Measurements from ENCODE around the gene WBP2. TPM values are rescaled to one million over a fixed set of nuclear protein-coding genes. Genes with fewer than 3 reads are reported as not detected.

The WBP2 gene
- total and polyA plus RNA-seq, 10 of the 15 experiments (the other 5 are each of a cell fraction or from before 2014, with no cell fraction given), result 1.5 to 57.3 (median 27.5) TPM

- no peak overlapping the region for H3K9ac ChIP-seq (ENCODE audit: control insufficient read depth, insufficient read depth, low read length)
- intact Hi-C loops (cut with micrococcal nuclease; ENCODE audit: unreplicated experiment) (no loop called here), in situ Hi-C loops (cut with MboI) (no loop called here)
- H3K79me2 ChIP-seq (ENCODE audit: control insufficient read depth, insufficient read depth, low read length), result peaks cover 9% of the 10 kb centered on the region
- ChIA-PET RAD21 (ENCODE audit: unreplicated experiment) (interaction anchor here (1.0 kb wide), 1 partner anchor 19 kb away, joined by 3 read pairs; no protein-coding TSS in a partner anchor), SMC1A (ENCODE audit: uncharacterized antibody, unreplicated experiment) (interaction anchor here (0.9 to 1.5 kb wide), 2 partner anchors 41 to 85 kb away, joined by 3 read pairs; no protein-coding TSS in a partner anchor), POLR2A (interaction anchor here (1.4 kb wide), 1 partner anchor 73 kb away, joined by 3 read pairs; no protein-coding TSS in a partner anchor), CTCF (interaction anchor here (0.5 to 8.7 kb wide), 12 partner anchors 9 to 96 kb away, joined by 3 to 117 read pairs (median 4); partner anchors contain the start of genes TRIM47, TRIM65 and WBP2)
- ATAC-seq, result no peak
- BruUV-seq (replicated peaks), result no TSS peak
- no peak overlapping the region for H3K4me3 ChIP-seq
- H3K4me1 ChIP-seq (ENCODE audit: control insufficient read depth, insufficient read depth, low read length), result peaks cover 18% of the 10 kb centered on the region
- H3K27me3 ChIP-seq (replicated peaks in 1 of 2; ENCODE audit: control insufficient read depth in 2 of 2, insufficient read depth in 2 of 2, low read length in 1 of 2), result no peaks in the 10 kb centered on the region
- WGBS (ENCODE audit: insufficient coverage, insufficient replicate concordance, low lambda C conversion rate, missing lambda C conversion rate), result 91% methylated on average over 11 of the region's 11 CpGs
- DNase-seq (ENCODE audit: low read depth, low spot score), result no peak
- no peaks in the 10 kb centered on the region for H3K9me3 ChIP-seq (replicated peaks; ENCODE audit: control insufficient read depth, insufficient read depth, low read length)
- peaks cover 3 to 9% of the 10 kb centered on the region in 2 experiments for H3K36me3 ChIP-seq (ENCODE audit: control insufficient read depth in 2 of 2, insufficient read depth in 2 of 2, low read length in 1 of 2)
- no peak overlapping the region for H3K4me2 ChIP-seq (ENCODE audit: control insufficient read depth, insufficient read depth)
- TF ChIP-seq YY1 (IDR thresholded peaks at IDR 0.05; ENCODE audit: low read depth, low read length) (no peak), ZNF384 (IDR thresholded peaks at IDR 0.05; ENCODE audit: borderline replicate concordance, low read depth, low read length) (no peak), RB1 (IDR thresholded peaks at IDR 0.05; ENCODE audit: borderline replicate concordance) (no peak), BCLAF1 (IDR thresholded peaks at IDR 0.05) (no peak), SREBF2 (IDR thresholded peaks at IDR 0.05; ENCODE audit: low read length) (no peak), PBX3 (IDR thresholded peaks at IDR 0.05; ENCODE audit: insufficient replicate concordance, low read depth, low read length) (no peak), BHLHE40 (IDR thresholded peaks at IDR 0.05; ENCODE audit: borderline replicate concordance in 1 of 2, low read depth in 2 of 2, low read length in 1 of 2) (no peak)
- no peak overlapping the region for H2AFZ ChIP-seq (ENCODE audit: control insufficient read depth, low read depth, low read length)
- no peak for FAIRE-seq
- H4K20me1 ChIP-seq (ENCODE audit: control insufficient read depth, insufficient read depth), result no peaks in the 10 kb centered on the region
- no peak overlapping the region for H3K27ac ChIP-seq (ENCODE audit: control insufficient read depth, insufficient read depth)
Measured at GRCh38 chr17:75849279-75849646, 5.9 kb downstream of the WBP2 start.

Measured in GM12878 (cell line).